Colonic mucosa (tissue), 4 donors: Measurements from ENCODE around the gene SON. TPM values are rescaled to one million over a fixed set of nuclear protein-coding genes. Genes with fewer than 3 reads are reported as not detected.

Source experiments
- DNase-seq: peaks from one replicate; pipeline ENCODE4 v3.0.0-alpha.2; 2020
- H3K27ac ChIP-seq: fragments of 200-600 bp; one replicate; pipeline ENCODE4 v1.8.0; 2021
- H3K27me3 ChIP-seq: fragments of 200-600 bp; one replicate; pipeline ENCODE4 v1.8.0; 2021
- H3K36me3 ChIP-seq: fragments of 200-600 bp; one replicate; pipeline ENCODE4 v1.8.0; 2021
- H3K4me1 ChIP-seq: fragments of 200-600 bp; one replicate; pipeline ENCODE4 v1.8.0; 2021; ENCODE audit warnings: mild to moderate bottlenecking
- H3K4me3 ChIP-seq: fragments of 200-600 bp; one replicate; pipeline ENCODE4 v1.8.0; 2021
- H3K9ac ChIP-seq, 2 donors: one replicate each; pipeline ENCODE4 v1.7.0; 2013; ENCODE audit warnings: control low read depth in 2 of 2, low read depth in 2 of 2, low read length in 2 of 2
- H3K9me3 ChIP-seq: fragments of 200-600 bp; one replicate; pipeline ENCODE4 v1.8.0; 2021
- CTCF ChIP-seq: fragments of 200-600 bp; IDR thresholded peaks from one replicate; pipeline ENCODE4 v1.8.0; 2022; ENCODE audit warnings: antibody characterized with exemption, mild to moderate bottlenecking
- intact Hi-C: fragments of 100-400 bp; cut with DNase I; formaldehyde crosslinking; loops from one replicate; pipeline ENCODE4 v1.14.1; 2022
- total RNA-seq, 2 donors: library from RNA; stranded (reverse); fragmentation: NEBNext Ultra II Directional in 1 of 2; extraction: Animal tissue kit (Norgen Biotek cat#: 25700) in 1 of 2; gene quantifications; one replicate each; pipeline ENCODE4 v1.2.1, GENCODE V29; 2021
- donor health status: healthy.
- donor health status: DM: no; HTN: no; CAD: no.
- donor health status: DM: no; HTN: no; CAD: no.

SON gene
- total RNA-seq, 2 donors from 2014 or later: 190 to 213 TPM

- intact Hi-C loops: no loop called here
- DNase-seq: no peak
- H3K4me3 ChIP-seq: no peak overlapping the region
- no peak overlapping the region for H3K9ac ChIP-seq
- H3K27me3 ChIP-seq: no peaks in the 10 kb centered on the region
- peaks cover 35% of the 10 kb centered on the region for H3K36me3 ChIP-seq
- H3K9me3 ChIP-seq: no peaks in the 10 kb centered on the region
- H3K27ac ChIP-seq: no peak overlapping the region
- no peak for TF ChIP-seq CTCF
- no peaks in the 10 kb centered on the region for H3K4me1 ChIP-seq
Observed at GRCh38 chr21:33552093-33552998, 9.5 kb downstream of the SON start.

DNA sequence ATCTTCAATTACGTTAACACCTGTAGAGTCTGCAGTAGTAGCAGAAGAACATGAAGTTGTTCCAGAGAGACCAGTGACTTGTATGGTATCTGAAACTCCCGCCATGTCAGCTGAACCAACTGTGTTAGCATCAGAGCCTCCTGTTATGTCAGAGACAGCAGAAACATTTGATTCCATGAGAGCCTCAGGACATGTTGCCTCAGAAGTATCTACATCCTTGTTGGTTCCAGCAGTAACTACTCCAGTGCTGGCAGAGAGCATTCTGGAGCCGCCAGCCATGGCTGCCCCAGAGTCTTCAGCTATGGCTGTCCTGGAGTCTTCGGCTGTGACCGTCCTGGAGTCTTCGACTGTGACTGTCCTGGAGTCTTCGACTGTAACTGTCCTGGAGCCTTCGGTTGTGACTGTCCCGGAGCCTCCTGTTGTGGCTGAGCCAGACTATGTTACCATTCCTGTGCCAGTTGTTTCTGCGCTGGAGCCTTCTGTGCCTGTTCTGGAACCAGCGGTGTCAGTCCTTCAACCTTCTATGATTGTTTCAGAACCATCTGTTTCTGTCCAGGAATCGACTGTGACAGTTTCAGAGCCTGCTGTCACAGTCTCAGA lies 10.3 kb downstream of the SON start:
- TF ChIP-seq CTCF: no peak
- Histone ChIP-seq H3K27ac (no peak overlapping the region), H3K4me1 (no peaks in the 10 kb centered on the region), H3K36me3 (peaks cover 36% of the 10 kb centered on the region), H3K27me3 (no peaks in the 10 kb centered on the region), H3K9ac (no peak overlapping the region), H3K9me3 (no peaks in the 10 kb centered on the region), H3K4me3 (no peak overlapping the region)
- intact Hi-C loops: no loop called here
- no peak for DNase-seq

DNA sequence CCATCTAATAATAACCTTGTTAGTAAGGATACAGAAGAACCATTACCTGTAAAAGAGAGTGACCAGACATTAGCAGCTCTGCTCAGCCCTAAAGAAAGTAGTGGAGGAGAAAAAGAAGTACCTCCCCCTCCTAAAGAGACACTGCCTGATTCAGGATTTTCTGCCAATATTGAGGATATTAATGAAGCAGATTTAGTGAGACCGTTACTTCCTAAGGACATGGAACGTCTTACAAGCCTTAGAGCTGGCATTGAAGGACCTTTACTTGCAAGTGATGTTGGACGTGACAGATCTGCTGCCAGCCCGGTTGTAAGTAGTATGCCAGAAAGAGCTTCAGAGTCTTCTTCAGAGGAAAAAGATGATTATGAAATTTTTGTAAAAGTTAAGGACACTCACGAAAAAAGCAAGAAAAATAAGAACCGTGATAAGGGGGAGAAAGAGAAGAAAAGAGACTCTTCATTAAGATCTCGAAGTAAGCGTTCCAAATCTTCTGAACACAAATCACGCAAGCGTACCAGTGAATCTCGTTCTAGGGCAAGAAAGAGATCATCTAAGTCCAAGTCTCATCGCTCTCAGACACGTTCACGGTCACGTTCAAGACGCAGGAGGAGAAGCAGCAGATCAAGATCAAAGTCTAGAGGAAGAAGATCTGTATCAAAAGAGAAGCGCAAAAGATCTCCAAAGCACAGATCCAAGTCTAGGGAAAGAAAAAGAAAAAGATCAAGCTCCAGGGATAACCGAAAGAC lies 11.6 kb downstream of the SON start:
- peaks cover 39% of the 10 kb centered on the region for H3K36me3 ChIP-seq
- H3K4me1 ChIP-seq: no peaks in the 10 kb centered on the region
- H3K9ac ChIP-seq: no peak overlapping the region
- no peak overlapping the region for H3K27ac ChIP-seq
- no peaks in the 10 kb centered on the region for H3K9me3 ChIP-seq
- no peak for DNase-seq
- intact Hi-C loops: no loop called here
- TF ChIP-seq CTCF: no peak
- H3K27me3 ChIP-seq: no peaks in the 10 kb centered on the region
- no peak overlapping the region for H3K4me3 ChIP-seq

GRCh38 chr21:33554982-33555344 lies 12.1 kb downstream of the SON start:
- no peak overlapping the region for H3K27ac ChIP-seq
- intact Hi-C loops: no loop called here
- no peaks in the 10 kb centered on the region for H3K27me3 ChIP-seq
- DNase-seq: no peak
- no peak for TF ChIP-seq CTCF
- H3K9ac ChIP-seq: no peak overlapping the region
- peaks cover 38% of the 10 kb centered on the region for H3K36me3 ChIP-seq
- H3K4me1 ChIP-seq: no peaks in the 10 kb centered on the region
- no peak overlapping the region for H3K4me3 ChIP-seq
- no peaks in the 10 kb centered on the region for H3K9me3 ChIP-seq

DNA sequence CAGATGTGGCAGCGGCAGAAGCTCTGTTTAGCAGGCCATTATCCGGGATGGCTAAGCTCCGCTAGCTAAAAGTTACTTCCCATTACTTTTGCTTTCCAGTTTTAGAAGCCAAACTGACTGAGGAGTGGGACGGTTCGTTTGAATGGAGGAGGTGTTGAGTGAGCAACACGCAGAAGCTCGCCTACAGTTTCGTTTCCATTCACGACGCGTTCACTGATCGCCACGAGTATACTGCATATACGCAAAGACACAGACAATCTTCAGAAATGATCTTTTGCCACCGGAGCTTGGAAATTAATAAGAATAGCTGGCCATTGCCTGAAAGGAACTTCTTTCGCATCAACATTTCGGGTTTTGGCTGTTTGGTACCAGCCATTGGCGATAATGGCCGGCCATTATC lies 14.6 kb downstream of the SON start:
- H3K4me1 ChIP-seq: no peaks in the 10 kb centered on the region
- intact Hi-C loops: no loop called here
- no peak overlapping the region for H3K4me3 ChIP-seq
- no peak overlapping the region for H3K9ac ChIP-seq
- DNase-seq: no peak
- H3K27ac ChIP-seq: no peak overlapping the region
- H3K9me3 ChIP-seq: no peaks in the 10 kb centered on the region
- peaks cover 20% of the 10 kb centered on the region for H3K36me3 ChIP-seq
- no peaks in the 10 kb centered on the region for H3K27me3 ChIP-seq
- no peak for TF ChIP-seq CTCF
